Measurements from ENCODE around the gene GALR2.

- TF ChIP-seq CTCF (IDR thresholded peaks at IDR 0.05) = no peak
- TF ChIP-seq EP300 (IDR thresholded peaks at IDR 0.05) = no peak
- no peak for TF ChIP-seq POLR2A (IDR thresholded peaks at IDR 0.05; ENCODE audit: low read length)
- TF ChIP-seq ZNF302 (CRISPR knock-in tag; IDR thresholded peaks at IDR 0.05) = no peak
- no peak for TF ChIP-seq RNF2 (IDR thresholded peaks at IDR 0.05; ENCODE audit: borderline replicate concordance, low read depth)
- TF ChIP-seq SREBF2 (IDR thresholded peaks at IDR 0.05) = no peak
- no peak for TF ChIP-seq NR3C1 (IDR thresholded peaks at IDR 0.05)
- no peak for TF ChIP-seq BHLHE40 (IDR thresholded peaks at IDR 0.05; ENCODE audit: low read depth, low read length)
- TF ChIP-seq GATA3 (IDR thresholded peaks at IDR 0.05; ENCODE audit: borderline replicate concordance) = no peak
- TF ChIP-seq HDAC2 (IDR thresholded peaks at IDR 0.05) = no peak
- TF ChIP-seq CEBPB (IDR thresholded peaks at IDR 0.05) = no peak
Observed at GRCh38 chr17:76079956-76080767, 5.6 kb downstream of the GALR2 start.

All from A549 (cell line).